Hepatic stellate cell (primary cell): ENCODE data around the gene MROH2A.

Experiments
- DNase-seq: peaks from one replicate; pipeline ENCODE4 v3.0.0; 2011; ENCODE audit warnings: low spot score

The MROH2A gene

GRCh38 chr2:233766416-233766815, 11.7 kb upstream of the MROH2A start:
- DNase-seq: no peak

- DNase-seq: no peak
Measured at GRCh38 chr2:233768076-233768475, 10.1 kb upstream of the MROH2A start.

GRCh38 chr2:233769260-233769659, 8.9 kb upstream of the MROH2A start:
- no peak for DNase-seq

GRCh38 chr2:233772153-233772552, 6.0 kb upstream of the MROH2A start:
- DNase-seq: no peak

GRCh38 chr2:233772583-233772982, 5.5 kb upstream of the MROH2A start:
- no peak for DNase-seq

- DNase-seq: no peak
Measured at GRCh38 chr2:233773854-233774253, 4.3 kb upstream of the MROH2A start.

GRCh38 chr2:233775414-233775813, 2.7 kb upstream of the MROH2A start:
- DNase-seq: no peak

- no peak for DNase-seq
Measured at GRCh38 chr2:233779722-233780121, 1.6 kb downstream of the MROH2A start.

- no peak for DNase-seq
Measured at GRCh38 chr2:233780771-233781170, 2.6 kb downstream of the MROH2A start.

GRCh38 chr2:233789554-233789953, 11.4 kb downstream of the MROH2A start:
- DNase-seq: no peak

GRCh38 chr2:233791151-233791882, 13.2 kb downstream of the MROH2A start:
- DNase-seq: no peak

GRCh38 chr2:233791883-233792329, 13.8 kb downstream of the MROH2A start:
- DNase-seq: no peak

GRCh38 chr2:233792720-233793119, 14.6 kb downstream of the MROH2A start:
- DNase-seq: no peak

- no peak for DNase-seq
Measured at GRCh38 chr2:233793465-233794127, 15.5 kb downstream of the MROH2A start.

- DNase-seq: no peak
Measured at GRCh38 chr2:233794128-233794658, 16.1 kb downstream of the MROH2A start.

GRCh38 chr2:233795735-233796171, 17.6 kb downstream of the MROH2A start:
- DNase-seq: no peak

GRCh38 chr2:233796254-233796653, 18.1 kb downstream of the MROH2A start:
- DNase-seq: no peak

- DNase-seq: no peak
Measured at GRCh38 chr2:233798335-233799086, 20.4 kb downstream of the MROH2A start.

- DNase-seq: no peak
Measured at GRCh38 chr2:233799087-233799665, 21.0 kb downstream of the MROH2A start.

- DNase-seq: no peak
Measured at GRCh38 chr2:233799716-233800115, 21.6 kb downstream of the MROH2A start.

GRCh38 chr2:233800208-233800607, 22.1 kb downstream of the MROH2A start:
- DNase-seq: no peak
